ENCODE data around the gene TES.
"Not testable (repeated sequence)": the region's sequence is repeated elsewhere in the genome, so short reads cannot be mapped to it uniquely, and the experiment has no call there.

Gene TES

GRCh38 chr7:116292381-116292780, 82.0 kb downstream of the TES start:
- no peak for DNase-seq

DNA sequence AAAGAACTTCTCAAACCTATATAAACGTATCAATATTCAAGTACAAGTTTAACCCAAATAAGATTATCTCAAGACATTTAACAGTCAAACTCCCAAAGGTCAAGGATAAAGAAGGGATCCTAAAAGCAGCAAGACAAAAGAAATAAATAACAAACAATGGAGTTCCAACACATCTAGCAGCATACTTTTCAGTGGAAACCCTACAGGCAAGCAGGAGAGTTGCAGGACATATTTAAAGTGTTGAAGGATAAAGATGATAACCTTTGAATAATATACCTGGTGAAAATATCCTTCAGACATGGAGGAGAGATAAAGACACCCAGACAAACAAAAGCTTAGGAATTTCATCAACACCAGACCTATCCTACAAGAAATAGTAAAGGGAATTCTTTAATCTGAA, 82.8 kb downstream of the TES start:
- DNase-seq: no peak

DNA sequence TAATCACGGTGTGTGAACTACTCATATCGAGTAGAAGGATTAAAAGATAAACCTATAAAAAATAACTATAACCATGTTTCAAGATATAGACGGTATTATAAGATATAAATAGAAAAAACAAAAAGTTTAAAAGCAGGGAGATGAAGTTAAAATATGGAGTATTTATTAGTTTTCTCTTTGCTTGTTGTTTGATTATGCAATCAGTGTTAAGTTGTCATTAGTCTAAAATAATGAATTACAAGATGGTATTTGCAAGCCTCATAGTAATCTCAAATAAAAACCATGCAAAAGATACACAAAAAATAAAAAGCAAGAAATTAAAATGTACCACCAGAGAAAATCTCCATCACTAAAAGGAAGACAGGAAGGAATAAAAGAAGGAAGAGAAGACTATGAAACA, 83.3 kb downstream of the TES start:
- no peak for DNase-seq

- not testable (repeated sequence) for DNase-seq
Measured at GRCh38 chr7:116295903-116296302, 85.6 kb downstream of the TES start.

- DNase-seq: no peak
Measured at GRCh38 chr7:116298055-116298454, 87.7 kb downstream of the TES start.

DNA sequence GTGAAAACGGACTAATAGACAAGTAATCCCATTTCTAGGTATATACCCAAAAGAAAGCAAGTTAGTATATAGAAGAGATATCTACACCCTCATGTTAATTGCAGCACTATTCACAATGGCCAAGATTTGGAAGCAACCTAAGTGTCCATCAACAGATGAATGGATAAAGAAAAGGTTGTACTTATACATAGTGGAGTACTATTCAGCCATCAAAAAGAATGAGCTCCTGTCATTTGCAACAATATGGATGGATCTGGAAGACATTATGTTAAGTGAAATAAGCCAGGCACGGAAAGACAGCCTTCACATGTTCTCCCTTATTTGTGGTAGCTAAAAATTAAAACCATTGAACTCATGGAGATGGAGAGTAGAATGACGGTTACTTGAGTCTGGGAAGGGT, 88.2 kb downstream of the TES start:
- DNase-seq: no peak

- no peak for DNase-seq
Measured at GRCh38 chr7:116305485-116306408, 95.4 kb downstream of the TES start.

GRCh38 chr7:116306409-116307048, 96.2 kb downstream of the TES start:
- DNase-seq: no peak

- DNase-seq: no peak
Measured at GRCh38 chr7:116307253-116307652, 96.9 kb downstream of the TES start.
